ENCODE data around the gene ZNF580. TPM values are rescaled to one million over a fixed set of nuclear protein-coding genes. Genes with fewer than 3 reads are reported as not detected.

The ZNF580 gene
- total and polyA plus RNA-seq, 2 of the 13 experiments (the other 11 are each of a cell fraction or from before 2014, with no cell fraction given) = 4.4 to 6.0 TPM

- TF ChIP-seq NFE2L2 (IDR thresholded peaks at IDR 0.05; ENCODE audit: low read length) (no peak), ZFP91 (CRISPR knock-in tag; IDR thresholded peaks at IDR 0.05; ENCODE audit: borderline replicate concordance) (peak; percentile 48), ZNF687 (CRISPR knock-in tag; IDR thresholded peaks at IDR 0.05) (peak; percentile 75), ZNF281 (CRISPR knock-in tag; IDR thresholded peaks at IDR 0.05; ENCODE audit: borderline replicate concordance) (peak; percentile 5; the same call in 1 of the 2 replicates), NCOR1 (IDR thresholded peaks at IDR 0.05; ENCODE audit: borderline replicate concordance, low read length) (peak; percentile 86), MBNL3 (CRISPR knock-in tag; conservative IDR thresholded peaks at IDR 0.05) (no peak), XBP1 (CRISPR knock-in tag; IDR thresholded peaks at IDR 0.05) (no peak), ZBTB26 (CRISPR knock-in tag; IDR thresholded peaks at IDR 0.05; ENCODE audit: borderline replicate concordance) (peak; percentile 86), MTERF4 (CRISPR knock-in tag; IDR thresholded peaks at IDR 0.05) (no peak), ZNF503 (CRISPR knock-in tag; IDR thresholded peaks at IDR 0.05) (0 out of 2 replicates have a peak, but pooled peaks have one; percentile 48), ZNF672 (CRISPR knock-in tag; IDR thresholded peaks at IDR 0.05) (no peak), IRX3 (CRISPR knock-in tag; IDR thresholded peaks at IDR 0.05; ENCODE audit: borderline replicate concordance, low read depth) (no peak), ZNF296 (CRISPR knock-in tag; conservative IDR thresholded peaks at IDR 0.05) (no peak), HOXA3 (CRISPR knock-in tag; IDR thresholded peaks at IDR 0.05) (peak; percentile 65), ZNF549 (CRISPR knock-in tag; IDR thresholded peaks at IDR 0.05) (no peak)
Observed at GRCh38 chr19:55683449-55684261, 42.9 kb downstream of the ZNF580 start (continued).
